Smooth muscle cell (in vitro differentiated cells): ENCODE measurements around the gene NPR1. TPM values are rescaled to one million over a fixed set of nuclear protein-coding genes. Genes with fewer than 3 reads are reported as not detected.

ENCODE experiments used
- DNase-seq: peaks from one replicate; lab custom pipeline; 2025; ENCODE audit not compliant: unreplicated experiment; lab: John Stamatoyannopoulos, UW
- H2AFZ ChIP-seq: fragments of 200-600 bp; sonication (generic); 2 replicates; pipeline ENCODE4 v1.6.0; 2016; ENCODE audit warnings: antibody characterized with exemption, low read depth, mild to moderate bottlenecking
- H3F3A ChIP-seq: fragments of 200-600 bp; sonication (generic); 2 replicates; pipeline ENCODE4 v1.6.0; 2017; ENCODE audit warnings: antibody characterized with exemption, low read depth
- H3K27ac ChIP-seq: fragments of 200-600 bp; sonication (generic); 2 replicates; pipeline ENCODE4 v1.5.1; 2016; ENCODE audit warnings: low read depth, mild to moderate bottlenecking
- H3K27me3 ChIP-seq: fragments of 200-600 bp; sonication (generic); 2 replicates; pipeline ENCODE4 v1.6.1; 2016; ENCODE audit warnings: low read depth, mild to moderate bottlenecking
- H3K36me3 ChIP-seq: fragments of 200-600 bp; sonication (generic); 2 replicates; pipeline ENCODE4 v1.5.1; 2016; ENCODE audit warnings: low read depth
- H3K4me1 ChIP-seq: fragments of 200-600 bp; sonication (generic); 2 replicates; pipeline ENCODE4 v1.5.1; 2016; ENCODE audit warnings: low read depth
- H3K4me2 ChIP-seq: fragments of 200-600 bp; sonication (generic); 2 replicates; pipeline ENCODE4 v1.6.0; 2016; ENCODE audit warnings: mild to moderate bottlenecking
- H3K4me3 ChIP-seq: fragments of 200-600 bp; sonication (generic); 2 replicates; pipeline ENCODE4 v1.5.1; 2016; ENCODE audit warnings: mild to moderate bottlenecking
- H3K79me2 ChIP-seq: fragments of 200-600 bp; sonication (generic); 2 replicates; pipeline ENCODE4 v1.6.0; 2016; ENCODE audit warnings: low read depth, mild to moderate bottlenecking
- H3K9ac ChIP-seq: fragments of 200-600 bp; sonication (generic); 2 replicates; pipeline ENCODE4 v1.6.0; 2016; ENCODE audit warnings: low read depth
- H3K9me3 ChIP-seq: fragments of 200-600 bp; sonication (generic); replicated peaks from 2 replicates; pipeline ENCODE4 v1.5.1; 2016; ENCODE audit warnings: low read depth
- H4K20me1 ChIP-seq: fragments of 200-600 bp; sonication (generic); 2 replicates; pipeline ENCODE4 v1.6.0; 2016; ENCODE audit warnings: low read depth
- WGBS: methylation state at CpG from one replicate; pipeline ENCODE4 v1.1.7; 2016; ENCODE audit warnings: low lambda C conversion rate; 5-methylcytosine and 5-hydroxymethylcytosine counted together
- polyA plus RNA-seq: library from polyadenylated mRNA; unstranded; fragments of >200 nt; fragmentation: Nextera tagmentation; extraction: Ambion mirVana; gene quantifications from 2 replicates; pipeline ENCODE4 v1.2.1, GENCODE V29; 2016
- total RNA-seq: library from RNA; depleted of rRNA; stranded (reverse); fragments of >200 nt; gene quantifications from 2 replicates; pipeline ENCODE4 v1.2.3, GENCODE V29; 2014
- TF ChIP-seq, protein P1 (sequence below): fragments of 200-600 bp; sonication (generic); IDR thresholded peaks from 2 replicates; pipeline ENCODE4 v1.5.1; 2017; ENCODE audit warnings: borderline replicate concordance, mild to moderate bottlenecking, antibody characterized with exemption; ENCODE audit not compliant: insufficient read depth, poor library complexity, severe bottlenecking

The NPR1 gene
- total and polyA plus RNA-seq, 2 experiments from 2014 or later: 0.24 to 0.54 TPM

GRCh38 chr1:153673511-153673910 is 5.0 kb upstream of the NPR1 start:
- Histone ChIP-seq H3K4me1 (peaks cover 17% of the 10 kb centered on the region), H3K27me3 (peaks cover 8% of the 10 kb centered on the region), H2AFZ (no peak overlapping the region), H3K4me3 (no peak overlapping the region), H3K79me2 (peaks cover 22% of the 10 kb centered on the region), H3K36me3 (no peaks in the 10 kb centered on the region), H3K4me2 (no peak overlapping the region), H3F3A (no peaks in the 10 kb centered on the region), H3K27ac (no peak overlapping the region), H3K9me3 (no peaks in the 10 kb centered on the region), H4K20me1 (peaks cover 8% of the 10 kb centered on the region), H3K9ac (no peak overlapping the region)
- no peak for DNase-seq
- TF ChIP-seq, protein P1, sequence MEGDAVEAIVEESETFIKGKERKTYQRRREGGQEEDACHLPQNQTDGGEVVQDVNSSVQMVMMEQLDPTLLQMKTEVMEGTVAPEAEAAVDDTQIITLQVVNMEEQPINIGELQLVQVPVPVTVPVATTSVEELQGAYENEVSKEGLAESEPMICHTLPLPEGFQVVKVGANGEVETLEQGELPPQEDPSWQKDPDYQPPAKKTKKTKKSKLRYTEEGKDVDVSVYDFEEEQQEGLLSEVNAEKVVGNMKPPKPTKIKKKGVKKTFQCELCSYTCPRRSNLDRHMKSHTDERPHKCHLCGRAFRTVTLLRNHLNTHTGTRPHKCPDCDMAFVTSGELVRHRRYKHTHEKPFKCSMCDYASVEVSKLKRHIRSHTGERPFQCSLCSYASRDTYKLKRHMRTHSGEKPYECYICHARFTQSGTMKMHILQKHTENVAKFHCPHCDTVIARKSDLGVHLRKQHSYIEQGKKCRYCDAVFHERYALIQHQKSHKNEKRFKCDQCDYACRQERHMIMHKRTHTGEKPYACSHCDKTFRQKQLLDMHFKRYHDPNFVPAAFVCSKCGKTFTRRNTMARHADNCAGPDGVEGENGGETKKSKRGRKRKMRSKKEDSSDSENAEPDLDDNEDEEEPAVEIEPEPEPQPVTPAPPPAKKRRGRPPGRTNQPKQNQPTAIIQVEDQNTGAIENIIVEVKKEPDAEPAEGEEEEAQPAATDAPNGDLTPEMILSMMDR: no peak
- 92% methylated on average over 2 of the region's 2 CpGs for WGBS

DNA sequence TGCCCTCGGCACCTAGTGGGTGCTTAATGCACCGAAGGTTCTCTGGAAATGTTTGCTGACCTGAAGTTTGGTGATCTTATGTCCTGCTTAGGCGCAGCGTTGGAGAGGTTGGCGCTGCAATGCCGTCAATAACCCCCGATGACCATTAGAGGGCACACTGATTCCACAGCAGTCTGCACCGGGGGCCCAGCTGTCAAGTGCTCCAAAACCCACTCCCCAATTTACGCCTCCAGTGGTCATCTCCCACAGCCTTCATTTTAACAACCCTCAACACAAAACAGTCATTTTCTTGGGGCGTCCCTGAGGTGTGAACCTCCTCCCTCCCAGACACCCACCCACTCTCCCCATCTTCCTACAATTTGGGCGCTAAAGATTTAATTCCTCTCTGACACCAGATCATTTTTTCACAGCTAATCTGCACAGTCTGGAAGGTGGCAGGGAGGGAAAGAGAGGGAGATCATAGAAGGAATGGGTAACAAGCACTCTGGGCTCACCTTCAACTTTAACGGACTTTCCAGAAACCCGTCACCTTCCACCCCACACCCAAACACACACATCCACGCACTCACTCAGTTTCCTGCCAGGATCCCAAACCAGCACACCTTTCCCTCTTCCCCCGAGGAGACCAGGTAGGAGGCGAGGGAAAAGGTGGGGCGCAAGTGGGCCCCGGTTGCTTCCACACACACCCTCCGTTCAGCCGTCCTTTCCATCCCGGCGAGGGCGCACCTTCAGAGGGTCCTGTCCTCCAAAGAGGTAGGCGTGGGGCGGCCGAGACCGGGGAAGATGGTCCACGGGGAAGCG is 570 bp upstream of the NPR1 start:
- Histone ChIP-seq H3F3A (no peaks in the 10 kb centered on the region), H3K4me1 (peaks cover 17% of the 10 kb centered on the region), H3K9me3 (no peaks in the 10 kb centered on the region), H3K4me3 (peak overlapping the region; percentile 52), H2AFZ (peak overlapping the region; percentile 85), H3K9ac (no peak overlapping the region), H3K27me3 (peaks cover 39% of the 10 kb centered on the region), H3K27ac (no peak overlapping the region), H3K4me2 (peak overlapping the region; percentile 93), H4K20me1 (no peaks in the 10 kb centered on the region), H3K36me3 (no peaks in the 10 kb centered on the region), H3K79me2 (no peaks in the 10 kb centered on the region)
- peak; percentile 7 for DNase-seq
- 7% methylated on average over 29 of the region's 29 CpGs for WGBS
- TF ChIP-seq, protein P1: peak; percentile 78

DNA sequence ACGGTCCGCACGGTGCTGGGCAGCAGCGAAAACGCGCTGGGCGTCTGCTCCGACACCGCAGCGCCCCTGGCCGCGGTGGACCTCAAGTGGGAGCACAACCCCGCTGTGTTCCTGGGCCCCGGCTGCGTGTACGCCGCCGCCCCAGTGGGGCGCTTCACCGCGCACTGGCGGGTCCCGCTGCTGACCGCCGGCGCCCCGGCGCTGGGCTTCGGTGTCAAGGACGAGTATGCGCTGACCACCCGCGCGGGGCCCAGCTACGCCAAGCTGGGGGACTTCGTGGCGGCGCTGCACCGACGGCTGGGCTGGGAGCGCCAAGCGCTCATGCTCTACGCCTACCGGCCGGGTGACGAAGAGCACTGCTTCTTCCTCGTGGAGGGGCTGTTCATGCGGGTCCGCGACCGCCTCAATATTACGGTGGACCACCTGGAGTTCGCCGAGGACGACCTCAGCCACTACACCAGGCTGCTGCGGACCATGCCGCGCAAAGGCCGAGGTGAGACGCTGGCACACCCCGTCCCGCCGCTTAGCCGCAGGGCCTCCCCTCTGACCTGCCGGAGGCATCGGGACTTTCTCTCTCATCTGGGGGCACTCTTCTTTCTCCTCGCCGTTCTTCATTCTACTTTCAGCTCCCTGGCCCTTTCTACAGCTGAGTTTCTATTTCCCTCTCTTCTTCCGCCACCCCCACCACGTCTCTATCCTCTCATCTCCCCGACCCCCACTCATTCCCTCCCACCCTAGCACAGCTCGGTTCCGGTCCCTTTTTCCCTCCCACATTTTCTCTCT is 1.0 kb downstream of the NPR1 start:
- no peaks in the 10 kb centered on the region for H3K79me2 ChIP-seq
- H3K9me3 ChIP-seq: no peaks in the 10 kb centered on the region
- peak overlapping the region; percentile 93 for H3K4me2 ChIP-seq
- WGBS: 2% methylated on average over 68 of the region's 73 CpGs
- no peaks in the 10 kb centered on the region for H4K20me1 ChIP-seq
- peak overlapping the region; percentile 52 for H3K4me3 ChIP-seq
- H3K27me3 ChIP-seq: peaks cover 39% of the 10 kb centered on the region
- DNase-seq: peak; percentile 20
- H3K9ac ChIP-seq: no peak overlapping the region
- H3F3A ChIP-seq: no peaks in the 10 kb centered on the region
- peak overlapping the region; percentile 85 for H2AFZ ChIP-seq
- TF ChIP-seq, protein P1: peak; percentile 1
- H3K36me3 ChIP-seq: no peaks in the 10 kb centered on the region
- no peak overlapping the region for H3K27ac ChIP-seq
- peaks cover 17% of the 10 kb centered on the region for H3K4me1 ChIP-seq
